ENCODE measurements around the gene FAM24B.

DNA sequence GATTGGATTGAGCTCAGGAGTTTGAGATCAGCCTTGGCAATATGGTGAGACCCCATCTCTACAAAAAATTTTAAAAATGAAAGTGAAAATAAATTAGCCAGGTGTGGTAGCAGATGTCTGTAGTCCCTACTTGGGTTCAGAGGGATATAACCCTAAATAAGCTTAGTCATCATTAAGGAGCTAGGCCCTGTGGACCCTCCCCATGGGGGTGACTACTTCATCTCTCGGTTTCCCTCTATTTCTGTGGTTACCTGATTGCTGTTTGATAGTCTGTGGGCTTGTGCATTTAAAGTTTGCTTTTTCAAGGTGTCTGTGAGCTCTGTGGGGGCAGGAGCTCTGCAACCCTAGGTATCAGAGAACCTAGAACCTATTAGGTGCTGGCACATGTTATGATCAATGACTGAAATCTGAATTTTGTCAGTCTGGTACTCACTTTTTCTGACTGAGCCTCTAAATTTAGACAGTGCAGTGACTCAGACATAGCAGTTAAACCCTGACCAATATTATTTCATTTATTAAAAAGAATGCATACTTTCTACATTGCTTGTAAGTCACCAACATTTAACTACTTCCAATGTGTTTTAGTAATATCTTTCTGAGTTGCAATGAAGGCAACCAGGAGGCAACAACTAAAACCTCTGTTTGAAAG, 25.6 kb downstream of the FAM24B start:
- TF ChIP-seq EZH2 (IDR thresholded peaks at IDR 0.05; ENCODE audit: borderline replicate concordance, insufficient read depth, low read length, poor library complexity, severe bottlenecking), result no peak
- TF ChIP-seq, protein P1, sequence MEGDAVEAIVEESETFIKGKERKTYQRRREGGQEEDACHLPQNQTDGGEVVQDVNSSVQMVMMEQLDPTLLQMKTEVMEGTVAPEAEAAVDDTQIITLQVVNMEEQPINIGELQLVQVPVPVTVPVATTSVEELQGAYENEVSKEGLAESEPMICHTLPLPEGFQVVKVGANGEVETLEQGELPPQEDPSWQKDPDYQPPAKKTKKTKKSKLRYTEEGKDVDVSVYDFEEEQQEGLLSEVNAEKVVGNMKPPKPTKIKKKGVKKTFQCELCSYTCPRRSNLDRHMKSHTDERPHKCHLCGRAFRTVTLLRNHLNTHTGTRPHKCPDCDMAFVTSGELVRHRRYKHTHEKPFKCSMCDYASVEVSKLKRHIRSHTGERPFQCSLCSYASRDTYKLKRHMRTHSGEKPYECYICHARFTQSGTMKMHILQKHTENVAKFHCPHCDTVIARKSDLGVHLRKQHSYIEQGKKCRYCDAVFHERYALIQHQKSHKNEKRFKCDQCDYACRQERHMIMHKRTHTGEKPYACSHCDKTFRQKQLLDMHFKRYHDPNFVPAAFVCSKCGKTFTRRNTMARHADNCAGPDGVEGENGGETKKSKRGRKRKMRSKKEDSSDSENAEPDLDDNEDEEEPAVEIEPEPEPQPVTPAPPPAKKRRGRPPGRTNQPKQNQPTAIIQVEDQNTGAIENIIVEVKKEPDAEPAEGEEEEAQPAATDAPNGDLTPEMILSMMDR (IDR thresholded peaks at IDR 0.05; ENCODE audit: poor library complexity, severe bottlenecking), result no peak

All from neural cell (in vitro differentiated cells).